GM18517 (cell line): ENCODE measurements around the gene SLC24A4.

Experiments
- ATAC-seq: cut with Tn5 transposase; IDR thresholded peaks from one replicate; pipeline ENCODE4 v1.9.1; 2021; ENCODE audit warnings: mild to moderate bottlenecking, moderate library complexity; ENCODE audit not compliant: unreplicated experiment

SLC24A4 gene

DNA sequence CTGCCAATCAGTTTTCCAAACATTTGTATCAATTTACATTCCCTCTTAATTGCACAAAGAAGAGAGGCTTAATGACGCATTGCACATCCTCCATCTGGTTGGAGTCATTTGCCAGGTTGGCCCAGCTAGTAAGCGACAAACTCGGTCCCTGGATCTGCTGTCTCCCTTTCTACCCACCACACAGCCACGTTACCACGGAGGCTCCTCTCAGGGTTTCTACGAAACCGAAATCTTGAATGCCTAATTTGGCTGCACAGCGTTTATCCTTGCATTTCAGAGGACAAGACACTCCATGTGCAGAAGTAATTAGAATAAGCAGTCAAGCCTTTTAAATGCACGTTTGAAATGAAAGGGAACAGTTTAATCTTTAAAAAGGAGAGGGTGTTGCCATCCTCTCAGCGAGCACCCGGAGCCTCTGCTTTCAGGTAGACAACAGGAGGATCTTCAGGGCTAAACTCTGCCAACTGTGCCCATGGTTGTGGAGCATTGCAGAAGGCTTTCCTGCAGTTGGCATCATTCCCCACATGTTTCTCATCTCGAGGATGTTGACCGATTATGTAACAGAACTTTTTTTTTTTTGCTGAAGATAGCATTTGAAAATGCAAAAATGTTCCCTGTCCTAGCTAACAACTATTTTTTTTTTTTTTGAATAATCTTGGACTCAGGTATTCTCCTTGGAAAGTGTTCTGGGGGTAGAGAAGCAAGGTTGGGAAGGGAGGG is 37.8 kb downstream of the SLC24A4 start:
- ATAC-seq: no peak

DNA sequence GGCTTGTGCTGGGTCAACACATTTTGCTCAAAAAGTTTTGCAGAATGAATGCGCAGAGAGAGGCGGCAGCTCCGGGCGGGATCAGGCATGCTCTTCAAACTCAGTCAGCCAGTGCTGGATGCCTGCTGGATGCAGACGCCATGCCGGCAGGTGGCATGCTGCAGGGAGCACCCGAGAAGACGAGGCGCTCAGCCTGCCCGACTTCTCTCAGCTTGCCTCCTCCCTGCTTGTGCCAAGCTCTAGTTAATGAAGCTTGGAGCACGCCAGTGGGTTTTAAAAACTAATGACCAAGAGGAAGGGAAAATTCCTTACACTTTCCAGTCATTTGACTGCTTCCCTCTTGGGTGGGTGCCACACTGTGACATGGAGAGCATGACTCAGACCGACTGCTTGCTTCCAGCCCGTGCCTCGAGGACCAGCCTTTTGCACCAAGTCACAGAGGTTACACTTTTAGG is 39.8 kb downstream of the SLC24A4 start:
- no peak for ATAC-seq

DNA sequence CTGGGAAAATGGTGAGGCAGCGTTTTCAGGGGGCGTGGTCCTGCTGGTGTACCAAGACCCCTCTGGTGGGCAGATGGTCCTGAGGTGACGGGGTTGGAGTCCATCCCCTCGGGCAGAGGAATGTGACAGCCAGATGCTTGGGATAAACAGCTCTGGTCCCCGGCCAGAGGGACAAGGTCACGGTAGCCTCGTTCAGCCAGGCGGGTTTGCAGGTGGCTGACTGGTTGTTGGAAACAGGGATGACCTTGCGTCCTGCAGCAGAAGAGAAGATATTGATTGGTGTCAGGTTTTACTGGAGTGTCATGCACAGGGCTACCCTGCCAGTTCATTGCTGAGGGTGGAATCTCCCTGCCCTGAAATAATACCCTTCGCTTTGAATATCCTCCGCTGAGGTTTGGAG is 43.3 kb downstream of the SLC24A4 start:
- no peak for ATAC-seq

DNA sequence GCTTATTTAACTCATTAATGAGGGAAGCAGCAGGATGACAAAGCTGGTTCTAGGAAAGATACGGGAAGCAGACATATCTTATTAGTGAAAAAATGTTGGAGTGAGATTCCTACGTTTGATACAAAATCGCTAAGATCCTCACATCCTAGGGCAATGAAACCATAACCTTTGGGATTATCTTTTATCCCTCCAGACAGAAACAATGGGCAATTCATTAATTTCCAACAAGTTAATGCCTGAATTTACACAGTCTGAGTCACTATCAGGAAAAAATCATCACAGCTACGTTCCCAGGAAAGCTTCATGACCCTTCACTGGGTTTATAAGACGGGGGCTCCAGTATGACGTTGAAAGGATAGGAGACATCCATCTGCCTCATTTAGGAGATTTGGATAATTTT is 45.0 kb downstream of the SLC24A4 start:
- no peak for ATAC-seq

DNA sequence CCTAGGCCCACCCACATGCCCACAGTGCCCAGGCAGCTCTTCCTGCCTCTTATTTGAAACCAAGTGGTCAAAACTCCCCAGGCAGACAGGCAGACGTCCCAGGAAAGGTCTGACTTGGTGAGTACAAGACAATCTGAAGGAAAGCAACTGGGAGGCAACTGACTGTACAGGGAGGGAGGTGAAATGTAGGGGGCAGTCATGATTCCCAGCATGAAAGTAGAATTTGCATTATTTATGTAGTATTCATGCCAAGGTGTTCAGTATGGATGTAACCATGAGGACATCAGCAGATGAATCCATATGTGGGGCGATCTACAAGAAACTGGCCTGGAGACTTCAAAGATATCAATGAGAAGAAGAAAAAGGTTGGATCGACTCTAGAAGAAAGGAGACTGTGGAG is 46.1 kb downstream of the SLC24A4 start:
- ATAC-seq: no peak

DNA sequence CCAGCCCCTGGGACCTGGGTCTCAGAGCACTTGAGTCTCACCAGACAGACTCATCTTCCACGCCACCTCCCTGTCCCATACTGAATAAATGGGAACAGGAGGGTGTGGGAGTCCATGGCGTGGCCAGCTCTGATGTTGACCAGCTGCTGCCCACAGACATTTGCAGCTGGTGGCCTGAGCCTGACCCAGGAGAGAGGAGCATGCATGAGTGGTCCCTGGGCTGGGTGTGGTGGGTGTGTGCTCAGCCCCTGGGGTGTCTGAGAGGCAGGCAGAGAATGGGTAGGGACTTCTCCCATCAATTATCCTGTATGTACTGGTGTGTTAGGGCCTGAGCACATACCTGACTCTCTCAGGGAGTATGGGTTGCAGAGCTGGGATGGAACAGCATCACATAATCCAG is 49.3 kb downstream of the SLC24A4 start:
- no peak for ATAC-seq

DNA sequence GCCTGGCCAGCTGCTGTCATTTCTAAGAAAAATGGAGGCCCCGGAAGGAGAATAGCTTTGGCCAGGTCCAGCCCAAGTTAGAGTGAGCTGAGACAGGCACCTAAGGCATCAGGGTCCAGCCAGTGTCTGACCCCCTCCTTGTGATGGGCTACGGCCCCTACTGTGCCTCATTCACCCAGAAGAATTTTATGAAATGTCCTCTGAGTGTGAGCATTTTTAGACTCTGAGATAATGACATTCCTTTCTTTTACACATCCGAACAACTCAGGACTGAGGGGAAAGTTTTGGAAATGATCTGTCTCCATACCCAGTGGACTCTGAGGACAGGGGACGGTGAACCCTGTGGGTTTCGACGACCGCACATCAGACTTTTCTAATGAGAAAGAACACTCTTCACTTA is 50.4 kb downstream of the SLC24A4 start:
- no peak for ATAC-seq

DNA sequence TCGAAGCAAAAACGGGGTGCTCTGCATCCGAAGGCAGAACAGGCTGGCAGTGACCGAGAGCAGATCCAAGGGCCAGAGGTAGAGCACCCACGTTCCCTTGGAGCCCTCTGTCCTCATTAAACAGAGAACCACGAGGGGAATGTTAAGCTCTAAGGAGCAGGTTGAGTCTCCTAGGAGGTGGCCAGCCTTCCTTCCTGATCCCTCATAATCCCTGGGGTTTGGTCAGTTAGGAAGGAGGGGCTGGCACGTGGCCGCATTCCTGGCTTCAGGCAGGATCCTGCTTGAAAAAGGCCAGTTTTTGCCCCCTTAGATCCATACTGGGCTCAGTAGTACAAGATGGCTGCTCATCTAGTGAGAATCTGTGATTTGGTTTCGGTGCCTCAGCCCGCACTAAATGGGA is 57.2 kb downstream of the SLC24A4 start:
- ATAC-seq: no peak

DNA sequence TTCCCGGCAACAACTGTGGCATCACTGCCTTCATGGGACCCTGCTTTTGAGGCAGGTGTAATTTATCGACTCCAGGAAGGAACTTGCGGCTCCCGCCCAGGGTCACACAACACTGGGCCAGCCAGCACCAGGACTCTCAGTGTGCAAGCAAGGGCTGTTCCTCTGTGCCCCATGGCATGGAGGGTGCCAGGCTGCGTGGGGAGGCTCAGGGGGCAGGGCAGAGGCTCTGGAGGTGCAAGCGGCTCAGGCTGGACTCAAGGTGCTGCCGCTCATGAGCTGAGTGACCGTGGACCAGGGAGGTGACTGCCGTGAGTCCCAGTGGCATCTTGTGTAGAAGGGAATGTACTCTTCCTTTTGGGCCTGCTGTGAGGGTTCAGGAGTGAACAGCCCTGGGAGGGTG is 57.6 kb downstream of the SLC24A4 start:
- no peak for ATAC-seq

DNA sequence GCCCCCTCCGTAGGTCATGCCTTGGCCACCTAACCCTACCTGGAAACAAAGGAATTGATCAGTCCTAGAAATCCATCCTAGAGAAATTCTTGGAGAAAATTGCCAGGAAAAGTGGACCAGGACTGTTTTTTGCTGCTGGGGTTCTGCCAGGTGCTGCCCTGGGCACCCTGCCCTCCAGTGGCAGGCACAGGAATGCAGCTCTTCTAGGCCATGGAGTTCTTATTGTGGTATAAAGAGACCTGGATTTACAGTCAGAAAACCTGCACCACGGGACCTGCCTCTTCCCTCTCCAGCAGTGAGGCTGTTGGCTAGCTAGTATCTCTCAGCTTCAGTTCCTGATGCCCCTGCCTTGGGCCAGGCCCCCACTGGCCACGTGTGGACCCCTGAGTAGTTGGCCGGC is 59.7 kb downstream of the SLC24A4 start:
- ATAC-seq: no peak

DNA sequence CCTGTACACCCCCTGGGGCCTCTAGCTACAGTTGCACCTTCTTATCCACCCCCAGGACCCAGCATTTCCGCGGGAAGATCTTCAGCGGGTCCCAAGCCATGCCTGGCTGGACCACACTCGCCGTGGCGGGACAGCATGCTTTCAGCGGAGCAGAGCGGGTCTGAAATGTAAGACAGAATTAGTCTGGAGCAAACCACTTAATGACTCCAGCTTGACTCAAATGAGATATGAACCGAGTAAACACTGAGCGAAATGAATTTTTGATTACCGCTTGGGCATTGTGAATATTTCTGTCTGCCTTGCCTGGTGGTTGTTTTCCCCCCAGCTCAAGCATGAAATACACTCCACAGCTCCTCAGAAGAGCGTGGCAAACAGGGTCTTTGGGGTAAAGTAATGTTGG is 60.8 kb downstream of the SLC24A4 start:
- ATAC-seq: no peak

DNA sequence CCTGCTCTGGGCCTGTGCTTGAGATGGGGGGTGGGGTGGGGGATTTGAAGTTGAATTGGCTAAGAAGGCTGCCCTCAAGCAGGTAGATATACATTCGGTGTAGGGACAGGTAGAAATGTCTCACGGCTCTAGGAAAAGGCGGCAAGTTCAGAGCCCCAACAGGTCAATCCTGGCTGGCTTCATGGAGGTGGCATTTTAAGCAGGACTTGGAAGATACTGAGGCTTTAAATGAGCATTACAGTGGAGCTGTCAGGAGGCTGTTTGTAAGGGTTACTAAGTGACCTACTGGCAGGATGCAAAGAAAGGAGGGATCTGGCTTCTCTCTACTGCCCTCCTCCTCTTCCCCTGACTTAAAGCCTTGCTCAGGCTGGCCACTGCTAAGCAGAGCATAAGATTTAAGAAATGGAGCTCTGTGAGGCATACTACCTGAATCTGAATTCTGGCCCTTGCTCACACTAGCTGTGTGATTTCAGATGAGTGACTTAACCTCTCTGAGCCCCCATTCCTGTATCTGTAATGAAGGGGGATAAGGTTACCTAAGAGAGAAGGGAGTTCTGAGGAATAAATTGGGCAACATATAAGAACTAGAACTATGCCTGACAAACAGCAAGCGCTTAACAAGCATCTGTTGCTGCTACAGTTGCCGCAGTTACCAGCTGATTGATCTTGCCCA is 61.6 kb downstream of the SLC24A4 start:
- ATAC-seq: no peak

DNA sequence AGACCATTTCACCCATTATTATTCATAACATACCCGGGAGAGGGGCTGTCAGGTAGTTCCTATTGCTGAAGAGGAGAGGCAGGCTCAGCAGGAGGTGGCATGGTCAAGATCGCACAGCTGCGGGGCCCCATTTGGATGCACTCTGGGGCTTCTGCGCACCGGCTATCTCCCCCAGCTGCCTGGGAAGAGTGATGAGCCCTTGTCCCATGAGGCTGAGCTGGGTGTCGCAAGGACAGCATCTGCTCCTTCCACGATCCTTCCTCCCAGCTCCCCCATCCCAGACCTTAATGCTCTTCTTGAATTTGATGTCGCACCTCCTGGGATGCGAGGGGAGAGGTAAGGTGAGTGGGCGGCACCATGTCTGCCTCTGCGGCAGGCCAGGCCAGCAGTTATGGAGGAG is 62.6 kb downstream of the SLC24A4 start:
- no peak for ATAC-seq

DNA sequence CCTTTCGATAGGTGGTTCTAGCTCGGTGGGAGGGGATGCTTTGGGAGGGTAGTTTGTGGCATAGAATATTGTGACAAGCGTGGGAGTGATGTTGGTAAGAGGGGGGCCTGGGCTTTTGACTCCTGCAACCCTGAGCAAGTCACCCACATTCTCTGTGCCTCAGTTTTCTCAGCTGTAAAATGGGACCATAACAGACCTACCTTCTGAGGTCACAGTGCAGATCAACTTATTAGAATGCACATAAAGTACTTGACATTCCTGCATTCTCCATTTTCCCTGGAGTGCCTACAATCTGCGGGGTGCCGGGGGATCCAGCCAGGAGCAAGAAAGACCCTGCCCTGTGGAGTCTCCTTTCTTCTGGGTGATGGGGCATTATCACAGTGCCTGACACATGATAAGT is 63.2 kb downstream of the SLC24A4 start:
- ATAC-seq: no peak

DNA sequence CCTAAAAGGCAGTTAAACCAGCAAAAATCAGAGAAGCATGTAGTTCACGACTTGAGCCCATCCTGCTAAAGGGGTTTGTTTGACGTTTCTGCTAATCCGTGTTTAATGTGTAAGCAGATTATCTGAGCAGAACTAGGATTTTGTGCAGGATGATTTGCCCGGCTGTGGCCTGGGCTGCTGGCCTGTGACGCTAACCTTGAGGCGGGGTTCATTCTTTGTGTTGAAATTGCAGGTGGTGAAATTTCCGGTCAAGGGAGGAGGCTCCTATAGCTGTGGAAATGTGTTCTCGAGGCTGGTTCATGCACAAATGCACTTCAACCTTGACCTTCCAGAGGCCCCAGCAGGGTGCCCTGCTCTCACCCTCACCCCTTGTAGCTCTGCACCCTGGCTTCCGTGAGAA is 63.7 kb downstream of the SLC24A4 start:
- no peak for ATAC-seq

DNA sequence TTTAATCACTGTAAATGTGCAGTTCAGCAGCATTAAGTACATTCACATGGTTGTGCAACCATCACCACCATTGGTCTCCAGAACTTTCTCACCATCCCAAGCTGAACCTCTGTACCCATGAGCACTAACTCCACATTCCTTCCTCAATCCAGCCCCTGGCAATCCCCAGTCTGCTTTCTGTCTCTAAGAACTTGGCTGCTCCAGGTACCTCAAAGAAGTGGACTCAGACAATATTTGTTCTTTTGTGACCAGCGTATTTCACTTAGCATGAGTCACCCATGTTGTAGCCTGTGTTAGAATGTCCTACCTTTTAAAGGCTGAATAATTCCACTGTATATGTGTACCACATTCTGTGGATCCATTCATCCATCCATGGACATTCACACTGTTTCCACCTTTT is 64.6 kb downstream of the SLC24A4 start:
- no peak for ATAC-seq

DNA sequence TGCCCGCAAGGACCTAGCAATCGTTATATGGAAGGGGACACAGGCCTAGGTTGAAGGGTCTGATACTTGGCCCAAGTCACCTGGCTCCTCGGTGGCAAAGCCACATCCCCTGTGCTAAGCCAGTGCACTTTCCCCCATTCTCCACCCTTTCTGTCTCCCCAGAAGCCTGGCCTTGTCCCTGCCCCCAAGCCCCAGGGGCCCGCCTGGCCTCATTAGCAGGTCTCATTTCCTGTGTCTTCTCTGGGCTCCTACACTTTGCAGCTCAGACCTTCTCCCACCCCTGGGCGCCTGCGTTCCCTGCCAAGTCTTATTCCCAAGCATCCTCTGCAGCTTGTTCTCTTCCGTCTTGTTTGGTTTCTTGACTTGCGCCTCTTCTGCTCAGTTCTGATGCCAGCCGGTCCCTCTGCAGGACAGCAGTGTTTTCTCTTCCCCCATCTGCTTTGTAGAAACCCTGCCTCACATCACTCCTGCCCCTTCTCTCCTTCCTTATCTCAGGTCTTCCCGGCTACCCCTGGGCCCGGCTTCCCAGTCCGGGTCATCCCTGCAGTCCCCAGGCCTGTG is 66.7 kb downstream of the SLC24A4 start:
- ATAC-seq: no peak

DNA sequence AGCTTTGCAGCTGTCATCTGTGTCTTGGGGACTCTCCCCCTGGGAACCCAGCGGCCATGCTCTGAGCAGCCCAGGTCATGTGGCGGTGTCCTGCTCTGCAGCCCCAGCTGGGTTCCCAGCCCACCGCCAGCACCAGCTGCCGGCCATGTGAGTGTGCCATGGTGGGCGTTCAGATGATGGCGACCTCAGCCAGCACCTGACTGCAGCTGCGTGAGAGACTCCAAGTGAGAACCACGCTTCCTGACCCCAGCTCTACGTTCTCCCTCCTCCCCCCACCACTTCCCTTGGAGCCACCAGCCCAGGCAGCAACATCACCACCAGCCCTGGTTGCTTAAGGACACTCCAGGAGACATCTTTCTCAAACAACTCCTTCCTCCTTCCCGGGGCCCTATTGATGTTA is 68.8 kb downstream of the SLC24A4 start:
- ATAC-seq: no peak

DNA sequence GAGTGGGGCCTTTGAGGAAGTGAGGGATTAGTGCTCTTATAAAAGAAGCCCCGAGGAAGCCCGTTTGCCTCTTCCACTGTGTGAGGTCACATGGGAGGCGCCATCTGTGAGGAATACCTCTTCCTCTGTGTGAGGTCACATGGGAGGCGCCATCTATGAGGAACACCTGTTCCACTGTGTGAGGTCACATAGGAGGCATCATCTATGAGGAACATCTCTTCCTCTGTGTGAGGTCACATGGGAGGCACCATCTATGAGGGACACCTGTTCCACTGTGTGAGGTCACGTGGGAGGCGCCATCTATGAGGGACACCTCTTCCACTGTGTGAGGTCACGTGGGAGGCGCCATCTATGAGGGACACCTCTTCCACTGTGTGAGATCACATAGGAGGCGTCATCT is 69.7 kb downstream of the SLC24A4 start:
- no peak for ATAC-seq

DNA sequence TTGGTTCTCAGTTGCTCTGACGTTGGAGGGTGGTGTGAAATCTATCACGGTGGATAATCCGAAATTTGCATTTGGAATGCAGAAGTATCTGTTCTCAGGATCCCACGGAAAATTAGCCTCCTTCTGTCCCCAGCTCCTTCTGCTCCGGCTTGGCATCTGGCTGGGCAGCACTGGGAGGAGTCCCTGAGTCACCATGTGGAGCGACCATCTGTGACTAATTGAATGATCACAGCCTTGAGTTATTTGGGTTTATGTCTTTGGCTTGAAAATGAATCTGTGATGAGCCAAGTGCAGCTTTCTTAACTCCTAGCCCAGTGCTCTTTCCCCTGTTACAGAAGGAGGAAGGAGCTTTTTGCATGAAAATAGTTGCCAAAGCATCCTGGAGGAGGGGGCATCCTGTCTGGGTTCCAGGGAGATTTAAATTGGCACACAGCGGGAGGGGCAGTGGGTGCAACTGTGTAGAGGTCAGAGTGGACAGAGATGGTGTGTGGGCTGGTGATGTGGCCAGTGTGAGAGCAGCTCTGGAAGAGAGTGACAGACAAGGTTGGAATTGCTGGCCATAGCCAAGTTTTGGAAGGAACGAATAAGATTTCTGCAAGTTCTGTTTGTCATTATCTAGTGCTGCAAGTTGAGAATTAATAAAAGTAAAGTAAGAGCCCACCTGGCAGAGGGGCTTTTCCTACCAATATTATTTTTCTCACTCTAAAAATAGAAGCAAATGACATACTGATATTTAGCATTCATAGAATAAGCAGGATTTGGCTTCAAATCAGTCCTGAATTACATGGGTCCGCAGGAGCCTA is 74.4 kb downstream of the SLC24A4 start:
- ATAC-seq: no peak

DNA sequence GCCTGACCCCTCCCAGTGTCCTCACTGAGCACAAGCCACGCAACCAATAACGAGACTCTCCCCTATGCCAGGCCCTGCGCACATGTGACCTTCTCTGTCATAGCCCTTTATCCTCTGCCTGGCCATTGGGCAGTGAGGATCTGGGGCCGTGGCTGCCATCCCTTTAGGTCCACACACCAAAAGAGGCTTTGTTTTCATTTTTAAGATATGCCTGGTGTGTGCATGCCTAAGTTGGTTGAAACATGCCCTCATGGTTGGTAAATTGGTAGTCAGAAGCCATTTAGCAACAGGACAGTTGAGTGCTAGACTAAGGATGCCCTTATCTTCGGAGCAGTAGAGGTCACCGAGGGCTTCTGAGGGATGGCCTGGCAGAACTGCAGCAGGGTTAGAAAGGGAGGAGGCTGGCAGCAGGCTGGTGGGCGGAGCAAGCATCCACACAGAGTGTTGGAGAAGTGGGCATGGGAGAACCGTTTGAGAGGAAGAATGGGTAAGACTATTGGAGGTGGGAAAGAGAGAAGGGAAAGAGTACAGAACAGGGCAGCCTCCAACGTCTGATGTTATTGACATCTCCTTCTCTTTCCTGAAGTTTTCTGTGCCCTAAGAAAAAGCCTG is 75.1 kb downstream of the SLC24A4 start:
- no peak for ATAC-seq
